Neural progenitor cell (in vitro differentiated cells): ENCODE results near the gene WDR27.

Experiments used
- EZH2 ChIP-seq: fragments of 200-600 bp; sonication (generic); IDR thresholded peaks from 2 replicates; pipeline ENCODE4 v1.6.1; 2017; ENCODE audit warnings: antibody characterized with exemption, mild to moderate bottlenecking, moderate library complexity
- EZH2phosphoT487 ChIP-seq: fragments of 200-600 bp; sonication (generic); IDR thresholded peaks from 2 replicates; pipeline ENCODE4 v1.6.1; 2017; ENCODE audit warnings: antibody characterized with exemption
- TF ChIP-seq, protein P1 (sequence below): fragments of 200-600 bp; sonication (generic); IDR thresholded peaks from 2 replicates; pipeline ENCODE4 v1.5.1; 2017; ENCODE audit warnings: antibody characterized with exemption, mild to moderate bottlenecking

DNA sequence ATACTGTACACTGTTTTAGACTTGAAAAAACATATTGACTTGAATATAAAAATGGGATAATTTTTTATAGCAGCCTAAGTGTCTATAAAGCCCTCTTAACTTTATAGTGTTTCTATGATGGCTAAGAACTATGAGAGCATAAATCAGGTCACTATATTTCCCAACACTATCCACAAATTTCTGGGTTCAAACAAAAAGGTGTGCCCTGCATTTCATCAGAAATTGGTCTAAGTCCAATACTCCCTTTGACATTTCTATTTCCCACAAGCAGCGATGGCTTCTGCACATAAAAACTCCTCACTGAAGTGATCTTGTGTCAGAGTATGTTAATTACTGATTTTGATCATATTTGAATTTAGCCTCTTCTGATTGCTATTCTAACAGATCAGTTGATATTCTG lies 143.9 kb downstream of the WDR27 start:
- TF ChIP-seq, protein P1, sequence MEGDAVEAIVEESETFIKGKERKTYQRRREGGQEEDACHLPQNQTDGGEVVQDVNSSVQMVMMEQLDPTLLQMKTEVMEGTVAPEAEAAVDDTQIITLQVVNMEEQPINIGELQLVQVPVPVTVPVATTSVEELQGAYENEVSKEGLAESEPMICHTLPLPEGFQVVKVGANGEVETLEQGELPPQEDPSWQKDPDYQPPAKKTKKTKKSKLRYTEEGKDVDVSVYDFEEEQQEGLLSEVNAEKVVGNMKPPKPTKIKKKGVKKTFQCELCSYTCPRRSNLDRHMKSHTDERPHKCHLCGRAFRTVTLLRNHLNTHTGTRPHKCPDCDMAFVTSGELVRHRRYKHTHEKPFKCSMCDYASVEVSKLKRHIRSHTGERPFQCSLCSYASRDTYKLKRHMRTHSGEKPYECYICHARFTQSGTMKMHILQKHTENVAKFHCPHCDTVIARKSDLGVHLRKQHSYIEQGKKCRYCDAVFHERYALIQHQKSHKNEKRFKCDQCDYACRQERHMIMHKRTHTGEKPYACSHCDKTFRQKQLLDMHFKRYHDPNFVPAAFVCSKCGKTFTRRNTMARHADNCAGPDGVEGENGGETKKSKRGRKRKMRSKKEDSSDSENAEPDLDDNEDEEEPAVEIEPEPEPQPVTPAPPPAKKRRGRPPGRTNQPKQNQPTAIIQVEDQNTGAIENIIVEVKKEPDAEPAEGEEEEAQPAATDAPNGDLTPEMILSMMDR = no peak
- TF ChIP-seq EZH2 (no peak), EZH2phosphoT487 (no peak)
